ENCODE measurements around the gene POLG2. TPM values are rescaled to one million over a fixed set of nuclear protein-coding genes. Genes with fewer than 3 reads are reported as not detected.

POLG2 gene
- total RNA-seq, 1 experiment from 2014 or later = 42.7 TPM

DNA sequence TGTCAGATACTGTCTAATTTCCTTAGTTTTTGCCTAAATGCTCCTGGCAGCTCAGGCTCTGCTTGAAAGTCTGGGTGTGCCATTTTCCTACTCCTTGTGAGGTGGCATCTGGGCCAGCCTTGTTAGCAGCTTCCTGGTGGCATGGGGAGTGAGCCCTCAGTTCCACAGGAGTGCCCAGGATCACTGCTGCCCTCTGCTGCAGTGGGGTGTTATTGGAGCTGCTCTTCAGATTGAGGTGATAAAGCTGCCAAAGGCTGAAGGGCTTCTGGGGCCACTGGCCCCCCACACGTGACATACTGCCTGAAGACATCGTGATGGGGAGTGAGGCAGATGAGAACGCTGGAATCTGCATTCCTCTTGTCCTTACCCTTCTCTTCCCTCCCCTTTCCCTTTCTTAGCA lies 37.3 kb upstream of the POLG2 start:
- H3K36me3 Mint-ChIP-seq = peaks cover 74% of the 10 kb centered on the region
- no peak for TF ChIP-seq FOXK1 (CRISPR knock-in tag; IDR thresholded peaks at IDR 0.05)
- TF ChIP-seq, protein P1, sequence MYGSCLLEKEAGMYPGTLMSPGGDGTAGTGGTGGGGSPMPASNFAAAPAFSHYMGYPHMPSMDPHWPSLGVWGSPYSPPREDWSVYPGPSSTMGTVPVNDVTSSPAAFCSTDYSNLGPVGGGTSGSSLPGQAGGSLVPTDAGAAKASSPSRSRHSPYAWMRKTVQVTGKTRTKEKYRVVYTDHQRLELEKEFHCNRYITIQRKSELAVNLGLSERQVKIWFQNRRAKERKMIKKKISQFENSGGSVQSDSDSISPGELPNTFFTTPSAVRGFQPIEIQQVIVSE (CRISPR knock-in tag; IDR thresholded peaks at IDR 0.05; ENCODE audit: borderline replicate concordance) = no peak
- TF ChIP-seq IRF2 (CRISPR knock-in tag; IDR thresholded peaks at IDR 0.05; ENCODE audit: borderline replicate concordance, low read depth) = no peak
- TF ChIP-seq, protein P2, sequence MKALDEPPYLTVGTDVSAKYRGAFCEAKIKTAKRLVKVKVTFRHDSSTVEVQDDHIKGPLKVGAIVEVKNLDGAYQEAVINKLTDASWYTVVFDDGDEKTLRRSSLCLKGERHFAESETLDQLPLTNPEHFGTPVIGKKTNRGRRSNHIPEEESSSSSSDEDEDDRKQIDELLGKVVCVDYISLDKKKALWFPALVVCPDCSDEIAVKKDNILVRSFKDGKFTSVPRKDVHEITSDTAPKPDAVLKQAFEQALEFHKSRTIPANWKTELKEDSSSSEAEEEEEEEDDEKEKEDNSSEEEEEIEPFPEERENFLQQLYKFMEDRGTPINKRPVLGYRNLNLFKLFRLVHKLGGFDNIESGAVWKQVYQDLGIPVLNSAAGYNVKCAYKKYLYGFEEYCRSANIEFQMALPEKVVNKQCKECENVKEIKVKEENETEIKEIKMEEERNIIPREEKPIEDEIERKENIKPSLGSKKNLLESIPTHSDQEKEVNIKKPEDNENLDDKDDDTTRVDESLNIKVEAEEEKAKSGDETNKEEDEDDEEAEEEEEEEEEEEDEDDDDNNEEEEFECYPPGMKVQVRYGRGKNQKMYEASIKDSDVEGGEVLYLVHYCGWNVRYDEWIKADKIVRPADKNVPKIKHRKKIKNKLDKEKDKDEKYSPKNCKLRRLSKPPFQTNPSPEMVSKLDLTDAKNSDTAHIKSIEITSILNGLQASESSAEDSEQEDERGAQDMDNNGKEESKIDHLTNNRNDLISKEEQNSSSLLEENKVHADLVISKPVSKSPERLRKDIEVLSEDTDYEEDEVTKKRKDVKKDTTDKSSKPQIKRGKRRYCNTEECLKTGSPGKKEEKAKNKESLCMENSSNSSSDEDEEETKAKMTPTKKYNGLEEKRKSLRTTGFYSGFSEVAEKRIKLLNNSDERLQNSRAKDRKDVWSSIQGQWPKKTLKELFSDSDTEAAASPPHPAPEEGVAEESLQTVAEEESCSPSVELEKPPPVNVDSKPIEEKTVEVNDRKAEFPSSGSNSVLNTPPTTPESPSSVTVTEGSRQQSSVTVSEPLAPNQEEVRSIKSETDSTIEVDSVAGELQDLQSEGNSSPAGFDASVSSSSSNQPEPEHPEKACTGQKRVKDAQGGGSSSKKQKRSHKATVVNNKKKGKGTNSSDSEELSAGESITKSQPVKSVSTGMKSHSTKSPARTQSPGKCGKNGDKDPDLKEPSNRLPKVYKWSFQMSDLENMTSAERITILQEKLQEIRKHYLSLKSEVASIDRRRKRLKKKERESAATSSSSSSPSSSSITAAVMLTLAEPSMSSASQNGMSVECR (CRISPR knock-in tag; IDR thresholded peaks at IDR 0.05; ENCODE audit: borderline replicate concordance) = no peak
- no peak overlapping the region for H3K27ac Mint-ChIP-seq
- ATAC-seq (no peak), DNase-seq (ENCODE audit: low spot score) (no peak)
- no peaks in the 10 kb centered on the region for H3K4me1 Mint-ChIP-seq
- H3K4me3 Mint-ChIP-seq = no peak overlapping the region
- CTCF ChIA-PET = interaction anchor here (0.5 to 0.8 kb wide), 2 partner anchors 26 to 115 kb away, joined by 3 read pairs; no protein-coding TSS in a partner anchor
- POLR2A ChIA-PET = no interaction called here
- H3K9me3 Mint-ChIP-seq = no peaks in the 10 kb centered on the region
- H3K27me3 Mint-ChIP-seq (ENCODE audit: low read depth) = no peaks in the 10 kb centered on the region

DNA sequence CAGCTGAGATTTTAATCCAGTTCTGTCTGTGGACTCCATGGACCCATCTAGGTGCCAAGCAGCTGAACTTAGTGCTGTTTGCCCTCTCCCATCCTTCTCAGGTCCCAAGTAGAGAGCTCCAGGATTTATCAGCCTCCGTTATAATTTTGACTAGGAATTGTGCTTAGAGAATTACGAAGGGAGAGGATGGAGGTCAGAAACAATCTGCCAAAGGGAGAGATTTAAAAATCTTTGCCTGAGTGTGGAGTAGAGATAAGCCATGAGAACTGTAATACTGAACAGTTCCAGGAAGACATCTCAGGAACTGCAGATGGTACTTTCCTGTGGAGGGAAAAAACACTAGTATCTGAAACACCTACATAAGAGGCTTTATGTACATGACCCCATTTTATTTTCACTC lies 36.9 kb upstream of the POLG2 start:
- CTCF ChIA-PET = interaction anchor here (0.5 to 0.8 kb wide), 2 partner anchors 26 to 116 kb away, joined by 3 read pairs; no protein-coding TSS in a partner anchor
- ATAC-seq (no peak), DNase-seq (ENCODE audit: low spot score) (no peak)
- Mint-ChIP-seq H3K4me1 (no peaks in the 10 kb centered on the region), H3K36me3 (peaks cover 76% of the 10 kb centered on the region), H3K27ac (no peak overlapping the region), H3K9me3 (no peaks in the 10 kb centered on the region), H3K4me3 (no peak overlapping the region), H3K27me3 (ENCODE audit: low read depth) (no peaks in the 10 kb centered on the region)
- TF ChIP-seq JAZF1 (CRISPR knock-in tag; IDR thresholded peaks at IDR 0.05) (no peak), KAT7 (CRISPR knock-in tag; IDR thresholded peaks at IDR 0.05; ENCODE audit: borderline replicate concordance) (no peak), GRHL2 (CRISPR knock-in tag; IDR thresholded peaks at IDR 0.05; ENCODE audit: insufficient replicate concordance, severe bottlenecking) (no peak), OVOL2 (CRISPR knock-in tag; IDR thresholded peaks at IDR 0.05; ENCODE audit: borderline replicate concordance) (no peak), ZNF219 (CRISPR knock-in tag; IDR thresholded peaks at IDR 0.05; ENCODE audit: borderline replicate concordance) (no peak), MXD4 (CRISPR knock-in tag; IDR thresholded peaks at IDR 0.05; ENCODE audit: borderline replicate concordance) (no peak), ATF1 (CRISPR knock-in tag; IDR thresholded peaks at IDR 0.05) (no peak), ZNF317 (CRISPR knock-in tag; IDR thresholded peaks at IDR 0.05; ENCODE audit: borderline replicate concordance, low read depth) (no peak), IRF2 (CRISPR knock-in tag; IDR thresholded peaks at IDR 0.05; ENCODE audit: borderline replicate concordance, low read depth) (no peak), ZNF138 (CRISPR knock-in tag; conservative IDR thresholded peaks at IDR 0.05) (no peak)
- TF ChIP-seq, protein P2 (CRISPR knock-in tag; IDR thresholded peaks at IDR 0.05; ENCODE audit: borderline replicate concordance) = no peak
- TF ChIP-seq, protein P3, sequence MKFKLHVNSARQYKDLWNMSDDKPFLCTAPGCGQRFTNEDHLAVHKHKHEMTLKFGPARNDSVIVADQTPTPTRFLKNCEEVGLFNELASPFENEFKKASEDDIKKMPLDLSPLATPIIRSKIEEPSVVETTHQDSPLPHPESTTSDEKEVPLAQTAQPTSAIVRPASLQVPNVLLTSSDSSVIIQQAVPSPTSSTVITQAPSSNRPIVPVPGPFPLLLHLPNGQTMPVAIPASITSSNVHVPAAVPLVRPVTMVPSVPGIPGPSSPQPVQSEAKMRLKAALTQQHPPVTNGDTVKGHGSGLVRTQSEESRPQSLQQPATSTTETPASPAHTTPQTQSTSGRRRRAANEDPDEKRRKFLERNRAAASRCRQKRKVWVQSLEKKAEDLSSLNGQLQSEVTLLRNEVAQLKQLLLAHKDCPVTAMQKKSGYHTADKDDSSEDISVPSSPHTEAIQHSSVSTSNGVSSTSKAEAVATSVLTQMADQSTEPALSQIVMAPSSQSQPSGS (CRISPR knock-in tag; IDR thresholded peaks at IDR 0.05; ENCODE audit: borderline replicate concordance, low read depth) = no peak
- TF ChIP-seq, protein P4, sequence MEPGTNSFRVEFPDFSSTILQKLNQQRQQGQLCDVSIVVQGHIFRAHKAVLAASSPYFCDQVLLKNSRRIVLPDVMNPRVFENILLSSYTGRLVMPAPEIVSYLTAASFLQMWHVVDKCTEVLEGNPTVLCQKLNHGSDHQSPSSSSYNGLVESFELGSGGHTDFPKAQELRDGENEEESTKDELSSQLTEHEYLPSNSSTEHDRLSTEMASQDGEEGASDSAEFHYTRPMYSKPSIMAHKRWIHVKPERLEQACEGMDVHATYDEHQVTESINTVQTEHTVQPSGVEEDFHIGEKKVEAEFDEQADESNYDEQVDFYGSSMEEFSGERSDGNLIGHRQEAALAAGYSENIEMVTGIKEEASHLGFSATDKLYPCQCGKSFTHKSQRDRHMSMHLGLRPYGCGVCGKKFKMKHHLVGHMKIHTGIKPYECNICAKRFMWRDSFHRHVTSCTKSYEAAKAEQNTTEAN (CRISPR knock-in tag; IDR thresholded peaks at IDR 0.05) = no peak
- TF ChIP-seq, protein P5, sequence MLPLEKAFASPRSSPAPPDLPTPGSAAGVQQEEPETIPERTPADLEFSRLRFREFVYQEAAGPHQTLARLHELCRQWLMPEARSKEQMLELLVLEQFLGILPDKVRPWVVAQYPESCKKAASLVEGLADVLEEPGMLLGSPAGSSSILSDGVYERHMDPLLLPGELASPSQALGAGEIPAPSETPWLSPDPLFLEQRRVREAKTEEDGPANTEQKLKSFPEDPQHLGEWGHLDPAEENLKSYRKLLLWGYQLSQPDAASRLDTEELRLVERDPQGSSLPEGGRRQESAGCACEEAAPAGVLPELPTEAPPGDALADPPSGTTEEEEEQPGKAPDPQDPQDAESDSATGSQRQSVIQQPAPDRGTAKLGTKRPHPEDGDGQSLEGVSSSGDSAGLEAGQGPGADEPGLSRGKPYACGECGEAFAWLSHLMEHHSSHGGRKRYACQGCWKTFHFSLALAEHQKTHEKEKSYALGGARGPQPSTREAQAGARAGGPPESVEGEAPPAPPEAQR (CRISPR knock-in tag; IDR thresholded peaks at IDR 0.05) = no peak
- TF ChIP-seq, protein P6, sequence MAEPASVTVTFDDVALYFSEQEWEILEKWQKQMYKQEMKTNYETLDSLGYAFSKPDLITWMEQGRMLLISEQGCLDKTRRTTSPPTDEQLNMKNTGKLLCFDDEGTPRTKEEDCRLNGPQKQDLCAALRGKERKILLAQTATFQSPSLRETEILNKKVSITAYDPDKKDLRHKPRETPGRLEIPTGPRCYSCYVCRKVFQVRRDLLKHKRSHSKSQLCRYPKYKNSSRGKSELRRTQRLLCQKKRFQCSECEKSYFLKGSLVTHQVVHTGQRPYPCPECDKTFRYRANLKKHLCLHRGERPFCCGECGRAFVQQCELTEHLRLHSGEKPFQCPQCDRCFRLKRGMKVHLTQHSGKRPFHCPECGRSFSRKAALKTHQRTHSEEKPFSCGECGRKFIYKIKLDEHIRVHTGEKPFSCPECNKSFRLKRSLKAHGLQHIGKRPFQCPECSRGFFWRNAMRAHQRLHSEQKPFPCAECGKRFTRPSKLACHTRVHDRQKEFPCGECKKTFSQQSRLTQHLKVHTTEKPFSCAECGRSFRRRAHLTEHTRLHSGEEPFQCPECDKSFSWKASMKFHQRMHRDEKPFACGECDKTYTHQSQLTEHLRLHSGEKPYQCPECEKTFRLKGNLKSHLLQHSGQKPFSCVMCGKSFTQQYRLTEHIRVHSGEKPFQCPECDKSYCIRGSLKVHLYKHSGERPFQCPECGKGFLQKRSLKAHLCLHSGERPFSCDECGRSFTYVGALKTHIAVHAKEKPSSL (CRISPR knock-in tag; conservative IDR thresholded peaks at IDR 0.05) = no peak
- POLR2A ChIA-PET = no interaction called here
